GM19395 (cell line): Measurements from ENCODE around the gene TBL1XR1.
A peak's percentile ranks its signal among the peaks of the same experiment; 100 is the strongest.
"Not testable (repeated sequence)": the region's sequence is repeated elsewhere in the genome, so short reads cannot be mapped to it uniquely, and the experiment has no call there.

ENCODE experiments used
- ATAC-seq: cut with Tn5 transposase; IDR thresholded peaks from one replicate; pipeline ENCODE4 v1.9.1; 2021; ENCODE audit warnings: mild to moderate bottlenecking, moderate library complexity; ENCODE audit not compliant: unreplicated experiment

TBL1XR1 gene

GRCh38 chr3:177145954-177146353 is 51.3 kb downstream of the TBL1XR1 start:
- no peak for ATAC-seq

- ATAC-seq, result peak; percentile 25
These were observed 51.9 kb downstream of the TBL1XR1 start for GRCh38 chr3:177145381-177145780.

- ATAC-seq, result peak; percentile 57
These were observed 52.4 kb downstream of the TBL1XR1 start for GRCh38 chr3:177144922-177145321.

GRCh38 chr3:177141899-177142646 is 55.2 kb downstream of the TBL1XR1 start:
- no peak for ATAC-seq

- ATAC-seq, result no peak
These were observed 55.8 kb downstream of the TBL1XR1 start for GRCh38 chr3:177141471-177141870.

GRCh38 chr3:177139220-177139619 is 58.1 kb downstream of the TBL1XR1 start:
- not testable (repeated sequence) for ATAC-seq

GRCh38 chr3:177137774-177138705 is 59.2 kb downstream of the TBL1XR1 start:
- ATAC-seq, result no peak

GRCh38 chr3:177136741-177137140 is 60.5 kb downstream of the TBL1XR1 start:
- no peak for ATAC-seq

GRCh38 chr3:177135841-177136492 is 61.3 kb downstream of the TBL1XR1 start:
- no peak for ATAC-seq

GRCh38 chr3:177134816-177135210 is 62.5 kb downstream of the TBL1XR1 start:
- no peak for ATAC-seq

- no peak for ATAC-seq
These were observed 63.1 kb downstream of the TBL1XR1 start for GRCh38 chr3:177133860-177134815.

- no peak for ATAC-seq
These were observed 65.2 kb downstream of the TBL1XR1 start for GRCh38 chr3:177131927-177132636.

- ATAC-seq, result no peak
These were observed 70.3 kb downstream of the TBL1XR1 start for GRCh38 chr3:177127008-177127407.

GRCh38 chr3:177126015-177126773 is 71.1 kb downstream of the TBL1XR1 start:
- no peak for ATAC-seq

GRCh38 chr3:177124882-177125281 is 72.4 kb downstream of the TBL1XR1 start:
- no peak for ATAC-seq

- ATAC-seq, result no peak
These were observed 73.5 kb downstream of the TBL1XR1 start for GRCh38 chr3:177123822-177124221.

GRCh38 chr3:177122183-177122856 is 75.0 kb downstream of the TBL1XR1 start:
- ATAC-seq, result no peak

GRCh38 chr3:177119829-177120228 is 77.5 kb downstream of the TBL1XR1 start:
- ATAC-seq, result no peak
